ENCODE measurements around the gene CHMP5. TPM values are rescaled to one million over a fixed set of nuclear protein-coding genes. Genes with fewer than 3 reads are reported as not detected.

Gene CHMP5
- polyA plus RNA-seq, 3 donors: 33.5 to 72.5 (median 65.0) TPM

DNA sequence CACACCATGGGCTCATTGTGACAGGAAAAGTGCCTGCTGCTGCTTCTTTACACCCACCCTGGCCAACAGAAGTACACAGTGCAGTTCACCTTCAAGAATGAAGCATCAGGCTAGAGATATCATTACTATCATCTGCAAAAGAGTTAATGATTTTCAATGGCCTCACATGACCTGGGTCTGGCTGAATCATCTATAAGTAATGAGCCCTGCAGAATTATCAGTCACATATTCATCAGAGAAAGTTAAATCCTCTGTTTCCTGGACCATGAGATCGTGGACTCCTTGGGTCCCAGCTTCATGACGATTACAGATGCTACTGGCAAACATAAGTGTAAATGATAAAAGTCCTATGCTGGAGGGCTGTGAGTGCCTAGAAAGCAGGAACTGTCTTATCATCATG, 8.6 kb upstream of the CHMP5 start:
- Mint-ChIP-seq H3K4me1 (peaks cover 2% of the 10 kb centered on the region), H3K27ac (no peak overlapping the region), H3K36me3 (peaks cover 83 to 91% of the 10 kb centered on the region in 2 donors), H3K9me3 (no peaks in the 10 kb centered on the region), H3K27me3 (ENCODE audit: low read depth in 3 of 3) (no peaks in the 10 kb centered on the region), H3K4me3 (no peak overlapping the region)
- intact Hi-C loops (cut with micrococcal nuclease): no loop called here
- H2AFZ ChIP-seq (ENCODE audit: insufficient read depth, low read depth, low read length, poor library complexity, severe bottlenecking): no peak overlapping the region
- no peak for DNase-seq
- no CpG with 5 or more reads among the region's 2 CpGs for WGBS (ENCODE audit: insufficient coverage)
- H3K4me1 ChIP-seq (ENCODE audit: control insufficient read depth in 1 of 2, insufficient read depth in 2 of 2, low read length in 2 of 2): no peaks in the 10 kb centered on the region
- no peak overlapping the region for H3K4me2 ChIP-seq (replicated peaks; ENCODE audit: extremely low read depth, low read length, poor library complexity, severe bottlenecking)
- no peaks in the 10 kb centered on the region for H3K27me3 ChIP-seq (ENCODE audit: control insufficient read depth in 2 of 2, insufficient read depth in 2 of 2, low read length in 2 of 2)
- H3K79me2 ChIP-seq (ENCODE audit: insufficient read depth, low read length): peaks cover 14% of the 10 kb centered on the region
- no peaks in the 10 kb centered on the region for H3K9me3 ChIP-seq (replicated peaks in 1 of 2; ENCODE audit: control insufficient read depth in 1 of 2, insufficient read depth in 1 of 2, low read length in 2 of 2)
- TF ChIP-seq CTCF (IDR thresholded peaks at IDR 0.05): no peak
- no peak overlapping the region for H3K9ac ChIP-seq (ENCODE audit: insufficient read depth, low read length, poor library complexity, severe bottlenecking)
- H3K27ac ChIP-seq (ENCODE audit: low read depth in 1 of 2, low read length in 2 of 2): no peak overlapping the region
- no peak overlapping the region for H3K4me3 ChIP-seq (replicated peaks in 1 of 3; ENCODE audit: low read depth in 2 of 3, low read length in 3 of 3)
- H4K20me1 ChIP-seq (ENCODE audit: insufficient read depth, low read length): peaks cover 23% of the 10 kb centered on the region
- peaks cover 94 to 99% of the 10 kb centered on the region in 2 donors for H3K36me3 ChIP-seq (replicated peaks in 1 of 2; ENCODE audit: control insufficient read depth in 1 of 2, insufficient read depth in 2 of 2, low read length in 2 of 2)

DNA sequence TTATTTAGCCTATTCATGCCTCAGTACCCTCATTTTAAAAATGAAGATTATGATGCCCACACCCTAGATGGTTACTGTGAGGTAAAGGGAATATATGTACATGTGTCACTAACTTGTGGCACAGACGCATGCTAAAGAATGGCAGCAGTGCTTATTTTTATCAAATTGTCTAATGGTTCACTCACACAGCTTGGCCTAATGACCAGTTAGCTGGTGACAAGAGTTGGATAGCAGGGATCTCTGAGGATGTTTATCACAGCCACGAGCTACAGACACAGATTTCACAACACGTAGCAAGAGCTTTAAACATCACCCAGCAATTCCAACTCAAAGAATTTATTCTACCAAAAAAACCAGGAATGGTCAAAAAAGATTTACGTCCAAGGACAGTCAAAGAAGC, 7.6 kb upstream of the CHMP5 start:
- Histone ChIP-seq H3K36me3 (replicated peaks in 1 of 2; ENCODE audit: control insufficient read depth in 1 of 2, insufficient read depth in 2 of 2, low read length in 2 of 2) (peaks cover 97 to 99% of the 10 kb centered on the region in 2 donors), H4K20me1 (ENCODE audit: insufficient read depth, low read length) (peaks cover 25% of the 10 kb centered on the region), H3K9ac (ENCODE audit: insufficient read depth, low read length, poor library complexity, severe bottlenecking) (no peak overlapping the region), H3K9me3 (replicated peaks in 1 of 2; ENCODE audit: control insufficient read depth in 1 of 2, insufficient read depth in 1 of 2, low read length in 2 of 2) (no peaks in the 10 kb centered on the region), H3K27ac (ENCODE audit: low read depth in 1 of 2, low read length in 2 of 2) (no peak overlapping the region), H3K4me2 (replicated peaks; ENCODE audit: extremely low read depth, low read length, poor library complexity, severe bottlenecking) (no peak overlapping the region), H3K4me1 (ENCODE audit: control insufficient read depth in 1 of 2, insufficient read depth in 2 of 2, low read length in 2 of 2) (no peaks in the 10 kb centered on the region), H3K79me2 (ENCODE audit: insufficient read depth, low read length) (peaks cover 24% of the 10 kb centered on the region), H3K27me3 (ENCODE audit: control insufficient read depth in 2 of 2, insufficient read depth in 2 of 2, low read length in 2 of 2) (no peaks in the 10 kb centered on the region), H2AFZ (ENCODE audit: insufficient read depth, low read depth, low read length, poor library complexity, severe bottlenecking) (no peak overlapping the region), H3K4me3 (replicated peaks in 1 of 3; ENCODE audit: low read depth in 2 of 3, low read length in 3 of 3) (no peak overlapping the region)
- 80% methylated on average over 2 of the region's 4 CpGs for WGBS (ENCODE audit: insufficient coverage)
- no peaks in the 10 kb centered on the region for H3K9me3 Mint-ChIP-seq
- intact Hi-C loops (cut with micrococcal nuclease): no loop called here
- no peaks in the 10 kb centered on the region for H3K27me3 Mint-ChIP-seq (ENCODE audit: low read depth in 3 of 3)
- H3K4me3 Mint-ChIP-seq: no peak overlapping the region
- peaks cover 86 to 95% of the 10 kb centered on the region in 2 donors for H3K36me3 Mint-ChIP-seq
- H3K27ac Mint-ChIP-seq: no peak overlapping the region
- TF ChIP-seq CTCF (IDR thresholded peaks at IDR 0.05): no peak
- H3K4me1 Mint-ChIP-seq: peaks cover 2% of the 10 kb centered on the region
- no peak for DNase-seq

Measured in CD14-positive monocyte (primary cell).